ENCODE results near the gene CLHC1. TPM values are rescaled to one million over a fixed set of nuclear protein-coding genes. Genes with fewer than 3 reads are reported as not detected.

The CLHC1 gene
- total RNA-seq, 4 donors from 2014 or later = 2.5 to 12.7 (median 5.9) TPM

- TF ChIP-seq EP300 (IDR thresholded peaks at IDR 0.05) = no peak
- no peak for TF ChIP-seq POLR2AphosphoS5 (IDR thresholded peaks at IDR 0.05)
- TF ChIP-seq POLR2A (IDR thresholded peaks at IDR 0.05) = no peak
- no peak for TF ChIP-seq CTCF (IDR thresholded peaks at IDR 0.05)
- Histone ChIP-seq H3K4me1 (peaks cover 23% of the 10 kb centered on the region), H3K36me3 (no peaks in the 10 kb centered on the region), H3K27ac (no peak overlapping the region), H3K9me3 (no peaks in the 10 kb centered on the region), H3K4me3 (no peak overlapping the region), H3K27me3 (no peaks in the 10 kb centered on the region)
- DNase-seq (ENCODE audit: low spot score in 2 of 2) = no peak
- 48% methylated on average over 2 of the region's 2 CpGs for WGBS
These were observed 58.5 kb downstream of the CLHC1 start for GRCh38 chr2:55173438-55174054.

GRCh38 chr2:55169915-55170314 is 62.2 kb downstream of the CLHC1 start:
- no peak for DNase-seq (ENCODE audit: low spot score in 2 of 2)
- no peaks in the 10 kb centered on the region for H3K36me3 ChIP-seq
- H3K27ac ChIP-seq = no peak overlapping the region
- no peak for TF ChIP-seq CTCF (IDR thresholded peaks at IDR 0.05)
- TF ChIP-seq POLR2AphosphoS5 (IDR thresholded peaks at IDR 0.05) = no peak
- TF ChIP-seq POLR2A (IDR thresholded peaks at IDR 0.05) = no peak
- no peak for TF ChIP-seq EP300 (IDR thresholded peaks at IDR 0.05)
- no peaks in the 10 kb centered on the region for H3K27me3 ChIP-seq
- H3K4me1 ChIP-seq = peaks cover 38% of the 10 kb centered on the region
- no peak overlapping the region for H3K4me3 ChIP-seq
- H3K9me3 ChIP-seq = no peaks in the 10 kb centered on the region
- 63% methylated on average over 3 of the region's 3 CpGs for WGBS

GRCh38 chr2:55169359-55169758 is 62.7 kb downstream of the CLHC1 start:
- H3K4me3 ChIP-seq = no peak overlapping the region
- no peaks in the 10 kb centered on the region for H3K36me3 ChIP-seq
- no peak for DNase-seq (ENCODE audit: low spot score in 2 of 2)
- TF ChIP-seq POLR2AphosphoS5 (IDR thresholded peaks at IDR 0.05) = no peak
- H3K9me3 ChIP-seq = no peaks in the 10 kb centered on the region
- H3K27me3 ChIP-seq = no peaks in the 10 kb centered on the region
- no peak overlapping the region for H3K27ac ChIP-seq
- peaks cover 41% of the 10 kb centered on the region for H3K4me1 ChIP-seq
- 53% methylated on average over 1 of the region's 1 CpG for WGBS

GRCh38 chr2:55168221-55169154 is 63.6 kb downstream of the CLHC1 start:
- Histone ChIP-seq H3K4me3 (no peak overlapping the region), H3K9me3 (no peaks in the 10 kb centered on the region), H3K36me3 (no peaks in the 10 kb centered on the region), H3K27me3 (no peaks in the 10 kb centered on the region), H3K27ac (peak overlapping the region; percentile 50), H3K4me1 (peaks cover 50% of the 10 kb centered on the region)
- peak; percentile 45 to 66 for TF ChIP-seq CTCF (IDR thresholded peaks at IDR 0.05)
- no peak for TF ChIP-seq EP300 (IDR thresholded peaks at IDR 0.05)
- TF ChIP-seq POLR2A (IDR thresholded peaks at IDR 0.05) = no peak
- DNase-seq (ENCODE audit: low spot score in 2 of 2) = no peak
- WGBS = 21% methylated on average over 6 of the region's 6 CpGs

GRCh38 chr2:55165626-55166025 is 66.5 kb downstream of the CLHC1 start:
- Histone ChIP-seq H3K36me3 (no peaks in the 10 kb centered on the region), H3K9me3 (no peaks in the 10 kb centered on the region), H3K27ac (no peak overlapping the region), H3K27me3 (no peaks in the 10 kb centered on the region), H3K4me3 (no peak overlapping the region), H3K4me1 (peaks cover 78% of the 10 kb centered on the region)
- no peak for DNase-seq (ENCODE audit: low spot score in 2 of 2)
- 64% methylated on average over 1 of the region's 1 CpG for WGBS
- TF ChIP-seq POLR2AphosphoS5 (IDR thresholded peaks at IDR 0.05) = no peak
- no peak for TF ChIP-seq POLR2A (IDR thresholded peaks at IDR 0.05)
- no peak for TF ChIP-seq EP300 (IDR thresholded peaks at IDR 0.05)
- no peak for TF ChIP-seq CTCF (IDR thresholded peaks at IDR 0.05)

All from suprapubic skin (tissue), 4 donors.